Measurements from ENCODE around the gene ADAMTSL4.
A peak's percentile ranks its signal among the peaks of the same experiment; 100 is the strongest.
"Not testable (repeated sequence)": the region's sequence is repeated elsewhere in the genome, so short reads cannot be mapped to it uniquely, and the experiment has no call there.

ADAMTSL4 gene

DNA sequence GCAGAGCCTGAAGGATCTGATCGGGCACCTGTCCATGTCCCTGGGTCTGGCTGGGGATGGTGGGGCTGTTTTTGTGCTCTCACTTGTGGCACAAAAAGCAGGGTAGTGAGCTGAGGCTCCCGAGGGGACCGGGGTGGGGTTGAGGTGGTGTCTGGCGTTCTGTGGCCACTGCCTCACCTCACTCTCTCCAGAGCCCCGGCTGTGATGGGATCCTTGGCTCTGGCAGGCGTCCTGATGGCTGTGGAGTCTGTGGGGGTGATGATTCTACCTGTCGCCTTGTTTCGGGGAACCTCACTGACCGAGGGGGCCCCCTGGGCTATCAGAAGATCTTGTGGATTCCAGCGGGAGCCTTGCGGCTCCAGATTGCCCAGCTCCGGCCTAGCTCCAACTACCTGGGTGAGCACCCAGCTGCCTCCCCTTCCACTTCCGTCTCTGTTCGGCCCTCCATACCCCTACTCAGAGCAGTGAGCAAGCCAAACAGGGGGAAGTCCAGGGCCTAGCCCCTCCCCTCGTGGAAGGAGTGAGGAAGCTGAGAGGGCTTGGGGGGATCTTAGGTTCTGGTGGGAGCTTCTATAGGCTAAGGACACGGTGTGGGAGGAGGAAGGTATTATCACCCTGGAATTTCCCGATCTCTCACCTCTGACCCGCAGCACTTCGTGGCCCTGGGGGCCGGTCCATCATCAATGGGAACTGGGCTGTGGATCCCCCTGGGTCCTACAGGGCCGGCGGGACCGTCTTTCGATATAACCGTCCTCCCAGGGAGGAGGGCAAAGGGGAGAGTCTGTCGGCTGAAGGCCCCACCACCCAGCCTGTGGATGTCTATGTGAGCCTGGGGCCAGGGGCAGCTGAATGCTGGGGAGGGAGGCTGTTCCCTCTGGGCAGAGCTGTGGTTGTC lies 7.0 kb downstream of the ADAMTSL4 start:
- DNase-seq = no peak

GRCh38 chr1:150557065-150557600 lies 7.9 kb downstream of the ADAMTSL4 start:
- DNase-seq = no peak

GRCh38 chr1:150557813-150558212 lies 8.6 kb downstream of the ADAMTSL4 start:
- no peak for DNase-seq

- DNase-seq = no peak
Observed at GRCh38 chr1:150558303-150558704, 9.1 kb downstream of the ADAMTSL4 start.

GRCh38 chr1:150558761-150559655 lies 9.8 kb downstream of the ADAMTSL4 start:
- no peak for DNase-seq

GRCh38 chr1:150559656-150560010 lies 10.4 kb downstream of the ADAMTSL4 start:
- no peak for DNase-seq

DNA sequence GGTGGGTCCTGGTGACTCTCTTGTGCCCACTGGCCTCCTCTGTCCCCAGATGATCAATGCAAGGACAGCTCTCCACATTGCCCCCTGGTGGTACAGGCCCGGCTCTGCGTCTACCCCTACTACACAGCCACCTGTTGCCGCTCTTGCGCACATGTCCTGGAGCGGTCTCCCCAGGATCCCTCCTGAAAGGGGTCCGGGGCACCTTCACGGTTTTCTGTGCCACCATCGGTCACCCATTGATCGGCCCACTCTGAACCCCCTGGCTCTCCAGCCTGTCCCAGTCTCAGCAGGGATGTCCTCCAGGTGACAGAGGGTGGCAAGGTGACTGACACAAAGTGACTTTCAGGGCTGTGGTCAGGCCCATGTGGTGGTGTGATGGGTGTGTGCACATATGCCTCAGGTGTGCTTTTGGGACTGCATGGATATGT lies 10.8 kb downstream of the ADAMTSL4 start:
- no peak for DNase-seq

DNA sequence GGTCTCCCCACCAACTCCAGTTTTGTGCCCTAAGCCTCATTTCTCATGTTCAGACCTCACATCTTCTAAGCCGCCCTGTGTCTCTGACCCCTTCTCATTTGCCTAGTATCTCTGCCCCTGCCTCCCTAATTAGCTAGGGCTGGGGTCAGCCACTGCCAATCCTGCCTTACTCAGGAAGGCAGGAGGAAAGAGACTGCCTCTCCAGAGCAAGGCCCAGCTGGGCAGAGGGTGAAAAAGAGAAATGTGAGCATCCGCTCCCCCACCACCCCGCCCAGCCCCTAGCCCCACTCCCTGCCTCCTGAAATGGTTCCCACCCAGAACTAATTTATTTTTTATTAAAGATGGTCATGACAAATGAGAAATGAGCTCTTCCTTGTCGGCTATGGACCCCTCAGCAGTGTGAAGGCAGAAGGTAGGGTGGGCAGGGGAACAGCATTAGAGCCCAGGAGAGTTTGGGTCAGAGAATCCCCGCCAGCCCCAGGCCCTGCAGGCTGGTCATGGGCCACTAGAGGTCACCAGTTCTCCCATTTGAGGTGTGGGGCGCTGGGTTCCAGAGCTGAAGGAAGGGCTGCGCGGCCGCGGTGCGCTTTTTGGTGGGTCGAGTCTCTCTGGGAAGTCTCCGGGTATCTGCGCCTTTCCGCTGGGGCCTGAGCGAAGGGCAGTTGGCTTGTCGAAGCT lies 11.5 kb downstream of the ADAMTSL4 start:
- peak; percentile 89 for DNase-seq

- DNase-seq = peak; percentile 89
Observed at GRCh38 chr1:150561254-150561973, 12.2 kb downstream of the ADAMTSL4 start.

DNA sequence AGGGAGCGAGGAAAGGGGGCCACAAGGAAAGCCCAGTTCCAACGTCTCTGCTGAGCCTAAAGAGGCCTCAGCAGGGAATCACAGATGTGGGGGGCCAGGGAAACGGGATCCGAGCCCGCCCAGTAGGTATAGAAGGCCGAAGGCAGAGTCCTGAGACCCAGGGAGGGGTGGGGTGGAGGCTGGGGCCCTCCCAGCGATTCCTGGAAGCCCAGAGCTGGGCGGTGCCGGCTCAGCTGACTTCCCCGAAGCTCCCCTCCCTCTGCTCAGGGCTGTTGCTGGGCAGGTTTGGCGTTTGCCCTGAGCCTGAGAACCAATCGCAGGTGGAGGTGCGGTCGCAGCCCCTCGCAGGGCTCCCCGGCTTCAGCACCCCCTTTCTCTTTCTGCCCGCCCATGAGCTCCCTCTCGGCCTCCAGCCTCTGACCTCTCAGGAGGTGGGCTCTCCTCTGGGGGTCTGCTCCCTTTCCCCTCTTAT lies 12.8 kb downstream of the ADAMTSL4 start:
- peak; percentile 72 for DNase-seq

GRCh38 chr1:150562446-150563339 lies 13.5 kb downstream of the ADAMTSL4 start:
- no peak for DNase-seq

DNA sequence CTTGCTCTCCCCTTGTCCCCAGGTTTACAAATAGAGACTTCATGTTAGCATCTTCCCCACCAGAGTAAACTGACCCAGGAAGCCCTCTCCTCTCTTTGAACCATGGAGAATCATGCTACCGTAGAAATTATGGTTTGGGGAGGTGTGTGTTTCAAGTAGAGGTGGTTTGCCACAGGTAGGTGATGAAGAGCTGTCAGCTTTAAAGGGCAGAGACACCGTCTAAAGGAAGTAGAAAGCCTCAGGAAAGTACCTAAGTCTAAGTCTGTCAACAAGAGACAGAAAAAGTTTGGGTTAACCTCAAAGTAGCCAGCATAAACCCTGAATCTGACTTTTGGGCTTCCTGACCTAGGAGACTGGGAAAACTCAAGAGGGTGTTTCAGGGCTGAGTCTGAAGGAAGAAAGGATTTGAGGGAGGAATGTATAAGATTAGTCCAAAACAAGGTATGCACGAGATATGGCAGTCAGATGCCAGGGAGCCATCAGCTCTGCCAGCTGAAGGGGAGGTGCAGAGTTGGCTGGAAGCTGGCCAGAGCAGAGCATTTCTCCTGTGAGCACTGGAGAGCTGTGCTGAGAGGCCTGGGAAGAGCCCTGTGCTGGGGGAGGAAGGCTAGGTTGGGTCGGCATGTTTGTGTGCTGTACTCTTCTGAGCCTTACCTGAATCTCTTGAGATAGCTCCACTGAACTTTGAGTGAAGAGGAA lies 14.3 kb downstream of the ADAMTSL4 start:
- peak; percentile 32 for DNase-seq

- no peak for DNase-seq
Observed at GRCh38 chr1:150564051-150564991, 15.1 kb downstream of the ADAMTSL4 start.

GRCh38 chr1:150565240-150565991 lies 16.2 kb downstream of the ADAMTSL4 start:
- DNase-seq = not testable (repeated sequence)

DNA sequence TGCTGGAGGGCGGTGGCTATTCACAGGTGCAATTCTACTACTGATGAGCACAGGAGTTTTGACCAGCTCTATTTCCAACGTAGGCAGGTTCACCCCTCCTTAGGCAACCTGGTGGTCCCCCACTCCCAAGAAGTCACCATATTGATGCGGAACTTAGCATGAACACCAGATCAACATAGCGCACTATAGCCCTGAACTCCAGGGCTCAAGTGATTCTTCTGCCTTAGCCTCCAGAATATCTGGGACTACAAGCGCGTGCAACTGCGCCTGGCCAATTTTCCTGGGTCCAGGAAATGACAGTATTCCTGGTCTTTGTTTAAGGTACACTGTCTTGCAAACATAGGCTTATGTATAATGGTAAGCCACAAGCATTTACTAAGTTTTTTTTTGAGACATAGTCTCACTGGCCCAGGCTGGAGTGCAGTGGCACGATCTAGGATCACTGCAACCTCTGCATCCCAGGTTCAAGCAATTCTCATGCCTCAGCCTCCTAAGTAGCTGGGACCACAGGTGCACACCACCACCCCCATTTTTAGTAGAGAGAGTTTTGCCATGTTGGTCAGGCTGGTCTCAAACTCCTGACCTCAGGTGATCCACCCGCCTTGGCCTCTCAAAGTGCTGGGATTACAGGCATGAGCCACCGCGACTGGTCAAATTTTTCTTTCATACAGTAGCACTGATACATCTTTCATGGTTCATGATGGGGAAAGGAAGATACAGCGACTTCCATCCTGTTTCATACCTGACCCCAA lies 17.6 kb downstream of the ADAMTSL4 start:
- no peak for DNase-seq

- no peak for DNase-seq
Observed at GRCh38 chr1:150567341-150567716, 18.1 kb downstream of the ADAMTSL4 start.

GRCh38 chr1:150567717-150568593 lies 18.7 kb downstream of the ADAMTSL4 start:
- peak; percentile 34 for DNase-seq

Measured in NCI-H510A (cell line).